CD14-positive monocyte (primary cell): ENCODE results near the gene TMEM170A. TPM values are rescaled to one million over a fixed set of nuclear protein-coding genes. Genes with fewer than 3 reads are reported as not detected.

Experiments
- DNase-seq, 3 donors: peaks; one replicate each; pipeline ENCODE4 v3.0.0-alpha.2; 2011 to 2022
- H2AFZ ChIP-seq: 2 replicates; pipeline ENCODE4 v1.6.0; 2012; ENCODE audit warnings: mild to moderate bottlenecking, low read depth, low read length, inconsistent platforms; ENCODE audit not compliant: insufficient read depth, poor library complexity, severe bottlenecking
- H3K27ac ChIP-seq, 2 donors: 1 replicate in 1 of 2; 2 replicates in 1 of 2; pipeline ENCODE4 v1.5.1; 2012 to 2013; ENCODE audit warnings: low read length in 2 of 2, control low read depth in 1 of 2, inconsistent platforms in 1 of 2, low read depth in 1 of 2, mild to moderate bottlenecking in 1 of 2
- H3K27me3 ChIP-seq, 2 donors: one replicate each; pipeline versions ENCODE4 v1.6.0 to v1.6.1; 2011 to 2013; ENCODE audit warnings: low read length in 2 of 2; ENCODE audit not compliant: control insufficient read depth in 2 of 2, insufficient read depth in 2 of 2
- H3K36me3 ChIP-seq, 2 donors: replicated peaks in 1 of 2; 1 replicate in 1 of 2; 2 replicates in 1 of 2; pipeline versions ENCODE4 v1.5.1 to v1.6.1; 2012 to 2013; ENCODE audit warnings: low read length in 2 of 2, control low read depth in 1 of 2, inconsistent platforms in 1 of 2, mild to moderate bottlenecking in 1 of 2; ENCODE audit not compliant: insufficient read depth in 2 of 2, control insufficient read depth in 1 of 2
- H3K4me1 ChIP-seq, 2 donors: 1 replicate in 1 of 2; 2 replicates in 1 of 2; pipeline versions ENCODE4 v1.5.1 to v1.6.1; 2012 to 2013; ENCODE audit warnings: low read length in 2 of 2, control low read depth in 1 of 2, inconsistent platforms in 1 of 2, mild to moderate bottlenecking in 1 of 2, moderate library complexity in 1 of 2; ENCODE audit not compliant: insufficient read depth in 2 of 2, control insufficient read depth in 1 of 2
- H3K4me2 ChIP-seq: replicated peaks from 2 replicates; pipeline ENCODE3; 2012; ENCODE audit warnings: low read length, moderate library complexity, mild to moderate bottlenecking; ENCODE audit not compliant: poor library complexity, severe bottlenecking; ENCODE audit errors: extremely low read depth
- H3K4me3 ChIP-seq, 3 experiments: fragments of 200-600 bp in 1 of 3; sonication (generic) in 1 of 3; replicated peaks in 1 of 3; 1 replicate in 2 of 3; 2 replicates in 1 of 3; pipeline ENCODE4 v1.5.1; 2011 to 2013; ENCODE audit warnings: low read length in 3 of 3, mild to moderate bottlenecking in 3 of 3, control low read depth in 2 of 3, low read depth in 2 of 3, inconsistent platforms in 1 of 3, moderate library complexity in 1 of 3
- H3K79me2 ChIP-seq: 2 replicates; pipeline ENCODE4 v1.6.0; 2012; ENCODE audit warnings: mild to moderate bottlenecking, control low read depth, inconsistent platforms, low read length, moderate library complexity; ENCODE audit not compliant: insufficient read depth
- H3K9ac ChIP-seq: 2 replicates; pipeline ENCODE4 v1.6.0; 2017; ENCODE audit warnings: low read length, mild to moderate bottlenecking; ENCODE audit not compliant: insufficient read depth, poor library complexity, severe bottlenecking
- H3K9me3 ChIP-seq, 2 donors: replicated peaks in 1 of 2; 1 replicate in 1 of 2; 2 replicates in 1 of 2; pipeline versions ENCODE4 v1.5.1 to v1.6.1; 2012 to 2013; ENCODE audit warnings: low read length in 2 of 2, control low read depth in 1 of 2; ENCODE audit not compliant: control insufficient read depth in 1 of 2, insufficient read depth in 1 of 2
- H4K20me1 ChIP-seq: 2 replicates; pipeline ENCODE4 v1.6.0; 2012; ENCODE audit warnings: mild to moderate bottlenecking, low read length, control low read depth, moderate library complexity; ENCODE audit not compliant: insufficient read depth
- H3K27ac Mint-ChIP-seq, 7 donors: one replicate each; pipeline ENCODE4 v1.8.0; 2020; ENCODE audit warnings: mild to moderate bottlenecking in 7 of 7, mixed read lengths in 7 of 7, moderate library complexity in 6 of 7, inconsistent platforms in 2 of 7
- H3K27me3 Mint-ChIP-seq, 3 donors: one replicate each; pipeline ENCODE4 v1.8.0; 2021 to 2022; ENCODE audit warnings: low read depth in 3 of 3, mild to moderate bottlenecking in 3 of 3, mixed read lengths in 3 of 3, moderate library complexity in 3 of 3, inconsistent platforms in 1 of 3
- H3K36me3 Mint-ChIP-seq, 2 donors: one replicate each; pipeline ENCODE4 v1.8.0; 2020; ENCODE audit warnings: mixed read lengths in 2 of 2, inconsistent platforms in 1 of 2, mild to moderate bottlenecking in 1 of 2
- H3K4me1 Mint-ChIP-seq: one replicate; pipeline ENCODE4 v1.8.0; 2020; ENCODE audit warnings: mild to moderate bottlenecking, mixed read lengths
- H3K4me3 Mint-ChIP-seq, 2 donors: one replicate each; pipeline ENCODE4 v1.8.0; 2020; ENCODE audit warnings: mild to moderate bottlenecking in 2 of 2, mixed read lengths in 2 of 2, moderate library complexity in 1 of 2
- H3K9me3 Mint-ChIP-seq, 7 donors: one replicate each; pipeline ENCODE4 v1.8.0; 2020 to 2022; ENCODE audit warnings: mixed read lengths in 7 of 7, mild to moderate bottlenecking in 6 of 7, moderate library complexity in 6 of 7, inconsistent platforms in 2 of 7
- CTCF ChIP-seq: fragments of 200-600 bp; IDR thresholded peaks from one replicate; pipeline ENCODE4 v1.8.0; 2022; ENCODE audit warnings: antibody characterized with exemption, mild to moderate bottlenecking
- WGBS: methylation state at CpG from one replicate; pipeline ENCODE4 v1.1.5; 2013; ENCODE audit warnings: missing lambda C conversion rate; ENCODE audit not compliant: insufficient coverage; 5-methylcytosine and 5-hydroxymethylcytosine counted together
- intact Hi-C, 2 donors: fragments of 100-400 bp; cut with micrococcal nuclease; formaldehyde crosslinking; loops; one replicate each; pipeline versions ENCODE4 v1.15.0 to v1.15.1; 2023
- polyA plus RNA-seq, 3 donors: library from polyadenylated mRNA; depleted of rRNA in 1 of 3; unstranded in 2 of 3; stranded (reverse) in 1 of 3; fragments of 300-500 nt in 2 of 3; fragments of >200 nt in 1 of 3; fragmentation: Illumina TruSeq in 2 of 3; gene quantifications; 1 replicate in 2 of 3; 2 replicates in 1 of 3; pipeline ENCODE4 v1.2.3, GENCODE V29; 2012 to 2021

Gene TMEM170A
- polyA plus RNA-seq, 3 donors = 17.9 to 31.6 (median 25.4) TPM

- no peak for TF ChIP-seq CTCF
- Histone ChIP-seq H4K20me1 (no peaks in the 10 kb centered on the region), H3K9me3 (peaks cover 0 to 6% of the 10 kb centered on the region in 2 donors), H3K4me3 (no peak overlapping the region), H3K4me2 (no peak overlapping the region), H3K27ac (no peak overlapping the region), H3K9ac (no peak overlapping the region), H3K4me1 (peaks cover 5 to 10% of the 10 kb centered on the region in 2 donors), H3K36me3 (no peaks in the 10 kb centered on the region), H3K79me2 (no peaks in the 10 kb centered on the region), H3K27me3 (peaks cover 11 to 33% of the 10 kb centered on the region in 2 donors), H2AFZ (no peak overlapping the region)
- DNase-seq = no peak
- H3K27ac Mint-ChIP-seq = no peak overlapping the region
- peaks cover 7% of the 10 kb centered on the region for H3K4me1 Mint-ChIP-seq
- peaks cover 0 to 3% (median 0%) of the 10 kb centered on the region in 7 donors for H3K9me3 Mint-ChIP-seq
- H3K4me3 Mint-ChIP-seq = no peak overlapping the region
- 100% methylated on average over 3 of the region's 4 CpGs for WGBS
- peaks cover 2 to 5% of the 10 kb centered on the region in 2 donors for H3K36me3 Mint-ChIP-seq
- H3K27me3 Mint-ChIP-seq = peaks cover 27 to 51% (median 46%) of the 10 kb centered on the region in 3 donors
- intact Hi-C loops = no loop called here
Observed at GRCh38 chr16:75497558-75497957, 33.1 kb upstream of the TMEM170A start.

- Histone ChIP-seq H3K4me3 (peak within 1 kb of the TSS in 1 of 3 experiments; percentile 53), H3K9ac (no peak within 1 kb of the TSS), H4K20me1 (no peaks in the 10 kb centered on the region), H3K36me3 (no peaks in the 10 kb centered on the region), H3K4me2 (peak within 1 kb of the TSS; percentile 55), H3K4me1 (peaks cover 5 to 10% of the 10 kb centered on the region in 2 donors), H2AFZ (peak within 1 kb of the TSS; percentile 63), H3K27me3 (peaks cover 11 to 33% of the 10 kb centered on the region in 2 donors), H3K9me3 (peaks cover 0 to 6% of the 10 kb centered on the region in 2 donors), H3K27ac (no peak within 1 kb of the TSS), H3K79me2 (no peaks in the 10 kb centered on the region)
- Mint-ChIP-seq H3K27ac (no peak within 1 kb of the TSS), H3K4me3 (peak within 1 kb of the TSS; percentile 58 to 81), H3K27me3 (peaks cover 27 to 49% (median 46%) of the 10 kb centered on the region in 3 donors), H3K4me1 (peaks cover 7% of the 10 kb centered on the region), H3K36me3 (peaks cover 2 to 5% of the 10 kb centered on the region in 2 donors), H3K9me3 (peaks cover 0 to 3% (median 0%) of the 10 kb centered on the region in 7 donors)
- intact Hi-C loops = no loop called here
- WGBS = 2% methylated on average over 35 of the region's 43 CpGs
- no peak for DNase-seq
- no peak for TF ChIP-seq CTCF
Observed at GRCh38 chr16:75495076-75495674, 30.7 kb upstream of the TMEM170A start, which contains the start of gene CHST6. Gene CHST6 (minus strand): TSS chr16:75495441. CDS start chr16:75479828, 15,613 bp downstream.
